ENCODE data around the gene PKD1L1.
"Not testable (repeated sequence)": the region's sequence is repeated elsewhere in the genome, so short reads cannot be mapped to it uniquely, and the experiment has no call there.

Gene PKD1L1

DNA sequence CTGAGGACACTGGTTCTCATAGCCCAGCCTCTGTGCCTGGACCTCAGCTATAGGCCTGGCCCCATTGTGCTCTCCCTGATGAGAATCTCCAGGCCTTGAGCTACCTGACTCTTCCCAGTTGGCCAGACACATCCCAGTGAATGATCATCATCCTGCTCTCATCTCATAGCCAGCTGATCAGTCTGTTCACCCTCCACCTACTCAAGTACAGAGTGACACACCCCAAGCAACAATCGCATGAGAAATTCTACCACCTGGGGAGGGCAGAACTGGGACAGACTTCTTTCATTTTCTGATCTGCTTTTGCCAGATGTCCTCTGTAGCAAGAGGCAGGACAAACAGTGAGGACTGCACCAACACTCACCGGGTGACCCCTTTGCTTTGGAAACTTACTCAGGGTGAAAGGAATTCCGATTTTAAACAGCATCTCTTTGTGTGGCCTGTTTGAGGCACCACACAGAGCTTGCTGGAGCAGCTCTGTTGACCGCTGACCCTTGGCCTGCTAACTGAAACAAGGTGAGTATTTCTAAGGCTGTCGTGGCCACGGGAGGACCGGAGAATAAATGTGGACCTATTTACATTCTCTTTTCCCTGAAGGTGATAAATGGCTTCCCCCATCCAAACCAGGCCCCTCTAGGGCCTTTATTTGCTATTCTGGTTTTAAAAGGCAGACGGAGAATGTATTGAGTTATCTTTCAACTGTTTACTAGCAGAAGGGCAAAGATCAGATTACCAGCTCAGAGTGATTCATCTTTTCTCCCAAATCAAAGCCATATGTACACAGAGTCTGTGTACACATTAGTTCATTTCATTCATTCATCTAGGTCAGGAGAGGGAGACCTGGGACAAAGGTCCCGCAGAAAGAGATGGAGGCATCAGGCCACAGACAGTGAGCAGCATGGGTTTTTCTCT, 184.9 kb downstream of the PKD1L1 start:
- intact Hi-C loops (cut with DNase I), result no loop called here
- DNase-seq, result peak in 1 of 42 donors; percentile 22

DNA sequence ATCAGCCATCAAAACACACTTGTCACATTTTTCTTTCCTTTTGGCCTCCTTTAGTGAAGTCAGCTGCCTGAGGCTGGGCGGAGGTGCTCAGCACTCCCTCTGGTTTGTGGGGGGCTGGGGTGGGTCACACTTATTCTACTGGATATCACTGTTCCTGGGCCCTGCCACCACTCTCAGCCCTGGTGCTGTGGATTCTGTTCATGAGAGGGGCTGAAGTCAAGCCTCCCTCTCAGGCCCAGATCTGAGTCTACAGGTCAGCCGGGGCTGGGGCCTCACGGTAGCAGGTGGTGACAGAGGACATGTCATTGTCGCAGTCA, 185.6 kb downstream of the PKD1L1 start:
- intact Hi-C loops (cut with DNase I), result no loop called here
- peak in 1 of 42 donors; percentile 32 for DNase-seq

DNA sequence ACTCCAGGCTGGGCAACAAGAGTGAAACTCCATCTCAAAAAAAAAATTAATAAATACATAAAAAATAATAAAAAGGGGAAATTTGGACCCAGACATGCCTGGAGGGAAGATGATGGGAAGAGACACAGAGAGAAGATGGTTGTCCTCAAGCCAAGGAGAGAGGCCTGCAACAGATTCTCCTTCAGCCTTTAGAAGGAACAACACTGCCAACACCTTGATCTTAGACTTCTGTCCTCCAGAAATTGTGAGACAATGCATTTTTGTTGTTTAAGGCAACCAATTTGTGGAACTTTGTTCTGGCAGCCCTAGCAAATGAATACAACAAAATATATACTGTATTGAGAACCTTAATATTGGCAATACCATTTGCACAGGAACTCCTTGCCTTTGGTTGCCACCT, 186.1 kb downstream of the PKD1L1 start:
- DNase-seq, result peak in 1 of 42 donors; percentile 2
- intact Hi-C loops (cut with DNase I), result no loop called here

DNA sequence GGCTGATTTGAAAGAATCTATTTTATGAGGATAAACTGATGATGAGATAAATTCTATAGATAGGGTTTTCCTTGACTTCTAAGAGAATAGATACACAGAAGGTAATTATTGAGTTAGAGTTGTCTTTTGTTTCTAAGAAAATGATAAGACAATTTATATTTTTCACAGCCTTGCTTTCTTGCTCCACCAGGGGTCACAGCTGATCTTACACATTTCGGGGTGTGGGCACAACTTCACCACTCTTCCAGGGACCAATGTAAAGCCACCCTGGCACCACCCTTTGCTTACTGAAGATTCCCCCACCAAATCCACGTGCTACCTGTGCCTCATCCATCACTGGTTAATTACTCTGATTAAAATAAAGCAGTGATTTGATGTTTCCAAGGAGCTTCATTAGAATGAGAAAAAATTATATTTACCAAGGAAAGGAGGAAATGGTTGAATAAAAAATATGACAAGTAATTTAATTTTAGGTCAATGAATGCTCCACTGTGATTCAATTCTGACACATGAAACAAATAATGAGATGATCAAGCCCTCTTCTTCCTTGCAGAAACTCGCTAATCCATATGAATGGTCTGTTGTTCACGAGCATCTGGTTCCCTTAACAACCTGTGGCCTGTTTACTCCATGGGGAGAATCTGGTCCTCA, 189.1 kb downstream of the PKD1L1 start:
- peak in 1 of 42 donors; percentile 30 for DNase-seq
- intact Hi-C loops (cut with DNase I), result no loop called here

DNA sequence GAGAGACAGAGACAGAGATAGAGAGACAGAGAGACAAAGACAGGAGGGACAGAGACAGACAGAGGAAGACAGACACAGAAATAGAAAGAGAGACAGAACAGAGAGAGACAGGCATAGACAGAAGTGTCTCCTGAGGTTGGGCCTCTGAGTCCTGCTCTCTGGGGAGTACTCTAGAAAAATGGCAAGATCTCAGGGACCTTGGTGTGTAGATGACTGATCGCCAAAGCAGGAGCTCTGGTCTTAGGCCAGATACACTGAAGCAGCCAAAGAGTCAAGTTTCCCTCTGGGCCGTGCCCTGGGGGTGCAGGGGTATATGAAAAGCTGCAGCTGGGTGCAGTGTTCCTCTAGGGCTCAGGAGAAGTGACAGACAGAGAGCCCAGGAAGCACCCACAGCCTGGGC, 189.7 kb downstream of the PKD1L1 start:
- DNase-seq, result peak in 1 of 42 donors; percentile 33
- intact Hi-C loops (cut with DNase I), result no loop called here

DNA sequence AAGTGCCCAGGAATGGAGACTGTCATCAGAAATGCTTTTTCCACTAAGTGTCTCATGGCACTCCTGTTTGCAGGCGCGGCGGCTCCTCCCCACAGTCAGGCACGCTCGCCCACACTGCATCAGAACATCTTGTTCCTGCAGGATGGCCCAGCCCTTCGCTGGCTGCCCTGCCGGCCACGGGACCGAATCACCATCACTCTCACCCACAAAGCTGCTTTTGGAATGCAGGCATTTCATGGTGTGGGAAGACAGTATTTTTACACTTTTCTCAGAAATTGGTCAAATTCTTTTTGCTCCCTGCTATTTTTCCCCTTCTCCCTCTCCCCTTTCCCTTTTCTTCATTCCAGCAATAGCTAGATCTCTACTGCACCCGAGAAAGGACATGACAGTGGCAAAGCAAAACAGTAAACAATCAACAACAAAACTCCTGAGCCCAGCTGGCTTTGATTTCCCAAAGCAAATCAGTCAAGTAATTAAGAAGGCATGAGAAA, 190.3 kb downstream of the PKD1L1 start:
- intact Hi-C loops (cut with DNase I), result no loop called here
- peak in 6 of 42 donors; percentile 9 to 38 (median 22) for DNase-seq

DNA sequence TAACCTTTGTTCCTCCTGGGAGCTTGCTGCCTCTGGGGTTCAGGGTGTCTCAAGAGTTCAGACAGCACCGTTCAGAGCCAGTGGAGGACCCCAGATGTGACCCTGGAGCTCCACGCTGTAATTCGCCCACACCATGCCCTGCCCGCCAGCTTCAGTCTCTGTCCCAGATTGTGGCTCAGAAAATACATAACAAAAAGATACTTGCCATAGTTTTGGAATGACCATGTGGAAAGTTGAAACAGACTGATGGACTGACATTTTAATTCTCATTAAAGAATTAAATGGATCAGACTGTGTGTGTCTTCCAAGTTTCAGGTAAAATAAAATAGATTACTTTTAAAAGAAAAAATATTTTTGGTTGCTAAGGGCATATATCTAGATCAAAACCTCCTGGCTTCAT, 191.6 kb downstream of the PKD1L1 start:
- peak in 1 of 42 donors; percentile 17 for DNase-seq
- intact Hi-C loops (cut with DNase I), result no loop called here

DNA sequence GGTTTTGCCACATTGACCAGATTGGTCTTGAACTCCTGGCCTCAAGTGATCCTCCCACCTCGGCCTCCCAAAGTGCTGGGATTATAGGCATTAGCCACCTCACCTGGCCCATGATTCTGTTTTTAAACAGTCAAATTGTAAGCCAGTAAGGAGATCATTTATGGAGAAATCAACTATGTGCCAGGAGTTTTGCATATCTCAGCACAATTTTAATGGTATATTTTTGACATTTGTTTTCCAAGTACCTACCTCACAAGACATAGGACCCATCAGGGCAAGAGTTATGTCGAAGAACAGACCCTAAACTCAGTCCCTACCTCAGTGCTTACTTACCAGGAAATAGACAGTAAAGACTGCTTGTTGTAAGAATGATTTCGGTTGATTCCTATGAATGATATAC, 193.0 kb downstream of the PKD1L1 start:
- no peak for DNase-seq
- intact Hi-C loops (cut with DNase I), result no loop called here

DNA sequence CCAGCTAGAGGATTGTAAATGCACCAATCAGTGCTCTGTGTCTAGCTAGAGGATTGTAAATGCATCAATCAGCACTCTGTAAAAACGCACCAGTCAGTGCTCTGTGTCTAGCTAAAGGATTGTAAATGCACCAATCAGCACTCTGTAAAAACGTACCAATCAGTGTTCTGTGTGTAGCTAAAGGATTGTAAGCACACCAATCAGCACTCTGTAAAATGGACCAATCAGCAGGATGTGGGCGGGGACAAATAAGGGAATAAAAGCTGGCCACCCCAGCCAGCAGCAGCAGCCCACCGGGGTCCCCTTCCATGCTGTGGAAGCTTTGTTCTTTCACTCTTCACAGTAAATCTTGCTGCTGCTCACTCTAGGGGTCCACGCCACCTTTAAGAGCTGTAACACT, 196.5 kb downstream of the PKD1L1 start:
- intact Hi-C loops (cut with DNase I); DNase-seq: not testable (repeated sequence)

DNA sequence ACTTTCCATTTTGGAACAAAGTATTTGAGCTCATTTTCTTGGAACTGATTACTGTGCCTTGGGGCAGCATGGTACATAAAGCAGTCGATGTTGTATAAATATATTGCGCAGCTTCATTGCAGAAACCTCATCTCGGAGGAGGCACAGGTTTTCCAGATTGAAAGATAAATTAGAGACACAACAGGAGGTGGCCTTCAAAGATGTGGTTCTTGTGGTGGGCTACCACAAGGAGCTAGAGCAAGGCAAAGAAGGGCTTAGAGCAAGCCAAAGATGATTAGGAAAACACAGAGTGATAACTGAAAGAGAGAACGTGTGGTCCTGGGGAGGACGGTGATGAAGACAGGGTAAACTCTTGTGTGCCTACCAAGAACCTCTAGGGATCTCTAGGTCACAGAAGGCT, 197.2 kb downstream of the PKD1L1 start:
- intact Hi-C loops (cut with DNase I), result no loop called here
- DNase-seq, result no peak

DNA sequence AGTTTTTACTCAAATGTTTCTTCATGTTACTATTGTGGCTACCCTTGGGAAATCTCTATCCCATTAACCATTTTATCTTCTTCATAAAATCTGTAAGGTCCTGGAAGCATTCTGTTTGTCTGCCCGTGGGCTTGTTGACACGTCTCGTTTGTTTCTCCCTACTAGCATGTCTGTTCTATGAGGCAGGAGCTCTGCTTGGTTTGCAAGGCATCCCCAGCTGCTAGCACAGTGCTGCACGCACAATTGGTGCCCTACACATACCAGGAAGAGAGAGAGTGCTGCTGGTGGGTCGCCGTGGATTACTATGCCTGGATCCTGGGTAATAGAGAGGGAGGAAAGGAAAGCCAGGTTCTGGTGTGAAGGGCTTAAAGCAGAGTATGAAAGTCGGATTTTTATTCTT, 200.2 kb downstream of the PKD1L1 start:
- intact Hi-C loops (cut with DNase I), result no loop called here
- peak in 1 of 42 donors; percentile 29 for DNase-seq

DNA sequence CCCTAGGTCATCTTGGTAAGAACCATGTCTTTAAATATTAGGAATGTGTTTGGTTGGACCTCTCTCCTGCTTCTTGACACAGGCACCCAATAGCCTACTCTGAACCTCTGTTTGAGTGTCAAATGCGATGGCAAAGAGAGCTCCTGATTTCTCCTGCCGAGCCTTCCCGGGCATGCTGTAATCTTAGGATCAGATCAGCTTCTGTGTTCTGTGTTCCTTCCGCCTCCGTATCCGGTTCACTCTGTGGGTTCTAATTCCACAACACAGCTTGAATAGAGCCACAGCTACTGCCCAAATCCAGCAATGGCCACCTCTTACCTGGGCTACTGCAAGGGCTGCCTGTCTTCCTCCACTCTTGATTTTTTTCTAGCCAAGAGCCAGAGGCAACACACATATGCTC, 201.1 kb downstream of the PKD1L1 start:
- intact Hi-C loops (cut with DNase I), result no loop called here
- peak in 1 of 42 donors; percentile 9 for DNase-seq

DNA sequence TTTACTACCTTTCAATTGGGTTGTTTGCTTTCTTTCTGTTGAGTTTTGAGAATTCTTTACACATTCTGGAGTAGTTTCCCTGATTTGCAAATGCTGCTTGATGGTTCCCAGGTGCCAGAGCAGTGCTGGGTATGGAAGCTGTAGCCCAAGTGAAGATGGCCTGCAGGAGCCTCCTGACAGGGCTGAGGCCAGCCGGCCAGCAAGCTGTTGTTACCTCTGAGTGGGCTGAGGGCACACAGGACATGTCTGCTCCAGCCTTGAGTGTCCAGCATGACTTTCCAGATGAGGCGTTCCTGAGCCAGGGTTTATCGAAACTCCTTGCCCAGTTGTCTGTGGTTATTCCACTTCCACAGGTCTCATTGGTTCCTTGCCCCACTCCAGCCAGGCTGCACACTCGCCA, 201.8 kb downstream of the PKD1L1 start:
- intact Hi-C loops (cut with DNase I), result no loop called here
- DNase-seq, result peak in 1 of 42 donors; percentile 32

DNA sequence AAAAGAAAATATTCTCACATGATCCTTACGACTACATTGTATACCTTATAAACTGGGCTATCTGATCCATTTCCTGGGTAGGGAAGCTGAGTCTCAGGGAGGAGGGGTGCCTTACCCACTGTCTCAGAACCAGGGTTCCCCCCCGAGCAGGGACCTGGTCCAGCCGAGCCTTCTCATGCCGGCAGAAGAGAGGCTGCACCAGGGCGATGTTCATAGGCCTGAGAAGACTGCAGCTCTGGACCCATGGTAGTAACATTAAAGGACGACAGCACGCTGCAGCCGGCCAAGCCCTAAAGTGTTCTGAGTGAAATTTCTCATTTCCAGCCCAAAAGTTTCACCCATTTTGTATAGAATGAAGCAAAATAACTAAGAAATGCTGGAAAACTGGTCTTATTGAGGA, 203.4 kb downstream of the PKD1L1 start:
- intact Hi-C loops (cut with DNase I), result no loop called here
- peak in 1 of 42 donors; percentile 32 for DNase-seq

DNA sequence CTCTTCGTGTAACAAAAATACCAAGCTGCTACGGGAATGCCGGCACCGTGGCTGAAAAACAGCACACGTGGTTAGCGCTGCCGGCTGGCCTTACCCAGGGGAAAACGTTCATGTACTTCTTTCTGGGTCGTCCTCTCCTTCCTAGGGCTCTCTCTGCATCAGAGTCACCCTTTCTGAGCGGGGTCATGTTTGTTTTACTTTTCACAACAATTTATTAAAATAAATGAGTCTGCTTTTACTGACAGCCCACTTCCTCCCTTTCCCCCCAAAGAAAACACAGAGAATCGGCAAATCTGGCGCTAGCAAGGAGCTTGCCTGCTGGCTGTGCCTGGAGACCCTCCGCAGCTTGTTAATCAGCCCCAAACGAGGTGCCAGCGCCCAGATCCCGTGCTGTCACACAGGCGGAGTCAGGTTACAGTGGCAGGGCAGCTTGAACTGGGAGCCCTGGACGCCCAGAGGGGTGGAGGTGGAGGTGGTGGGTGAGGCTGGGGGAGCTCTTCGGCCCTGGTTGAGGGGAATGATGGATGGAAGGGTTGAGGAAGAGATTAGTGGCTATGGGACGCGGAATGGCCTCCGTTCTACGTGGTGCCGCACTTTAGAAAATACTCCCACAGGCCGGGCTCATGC, 204.2 kb downstream of the PKD1L1 start:
- peak in 1 of 42 donors; percentile 34 for DNase-seq

DNA sequence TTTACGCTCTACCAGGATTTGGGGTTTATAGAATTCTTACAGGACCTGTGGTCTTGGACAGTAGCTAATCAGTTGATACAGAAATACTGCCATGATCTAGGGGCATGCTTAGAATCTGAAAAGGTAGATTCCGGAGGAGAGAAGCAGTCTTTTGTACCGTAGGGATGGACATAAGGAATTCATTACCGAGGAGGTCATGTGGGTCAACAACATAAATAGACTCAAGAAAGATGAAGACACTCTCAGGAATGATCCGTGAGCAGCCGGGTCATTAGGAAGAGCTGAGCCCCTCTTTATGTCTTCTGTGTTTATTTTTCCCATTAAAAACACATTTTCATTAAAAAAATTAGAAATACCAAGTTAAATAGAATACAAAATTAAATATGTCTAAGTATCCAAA, 206.3 kb downstream of the PKD1L1 start:
- intact Hi-C loops (cut with DNase I), result no loop called here

More for the DNA sequence above, 204.2 kb downstream of the PKD1L1 start:
- intact Hi-C loops (cut with DNase I), result no loop called here

DNA sequence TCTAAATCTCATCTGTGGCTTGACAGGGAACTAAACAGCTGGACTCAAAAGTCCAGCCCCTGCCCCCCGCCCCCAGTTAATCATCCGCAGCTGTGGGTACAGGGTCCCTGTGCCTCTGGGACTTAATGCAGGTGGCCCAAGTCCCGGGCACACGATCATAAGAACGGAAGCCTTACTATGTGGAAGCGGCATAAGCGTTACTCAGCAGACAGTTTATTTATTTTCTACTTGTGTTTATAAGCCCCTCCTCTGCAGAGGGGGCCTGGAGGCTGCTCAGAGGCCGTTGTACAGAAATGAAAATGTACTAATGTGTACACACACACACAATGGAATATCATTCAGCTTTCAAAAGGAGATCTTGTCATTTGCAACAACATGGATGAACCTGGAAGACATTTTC, 208.4 kb downstream of the PKD1L1 start:
- DNase-seq, result peak in 1 of 42 donors; percentile 8
- intact Hi-C loops (cut with DNase I), result no loop called here

More for the DNA sequence above, 206.3 kb downstream of the PKD1L1 start:
- peak in 1 of 42 donors; percentile 8 for DNase-seq

DNA sequence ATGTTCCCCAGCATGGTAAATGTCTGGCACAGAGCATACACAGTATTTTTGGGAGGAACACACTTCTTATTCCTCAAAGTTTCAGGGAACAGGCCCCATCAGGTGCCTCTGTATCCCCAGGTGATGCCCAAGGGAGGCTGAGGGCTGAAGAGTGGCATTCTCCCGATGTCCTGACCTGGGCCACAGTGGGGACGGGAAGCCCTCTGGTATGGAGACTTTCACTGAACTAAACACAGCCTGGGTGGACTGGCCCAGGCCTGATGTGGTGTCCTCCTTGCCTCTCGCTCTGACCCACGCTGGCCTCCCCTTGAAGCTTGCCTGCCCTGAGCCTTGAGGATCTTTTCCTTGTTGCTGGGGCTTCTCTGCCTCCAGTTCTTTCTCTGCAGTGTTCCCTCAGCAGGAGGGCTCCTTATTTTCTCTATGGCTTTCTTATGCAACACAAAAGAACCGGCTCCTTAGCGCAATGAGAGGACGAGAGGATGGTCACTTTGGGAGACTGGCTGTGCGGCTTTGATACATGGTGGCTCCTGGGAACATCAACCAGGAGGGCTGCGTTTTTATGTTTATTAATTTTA, 208.9 kb downstream of the PKD1L1 start:
- intact Hi-C loops (cut with DNase I), result no loop called here
- peak in 1 of 42 donors; percentile 30 for DNase-seq

DNA sequence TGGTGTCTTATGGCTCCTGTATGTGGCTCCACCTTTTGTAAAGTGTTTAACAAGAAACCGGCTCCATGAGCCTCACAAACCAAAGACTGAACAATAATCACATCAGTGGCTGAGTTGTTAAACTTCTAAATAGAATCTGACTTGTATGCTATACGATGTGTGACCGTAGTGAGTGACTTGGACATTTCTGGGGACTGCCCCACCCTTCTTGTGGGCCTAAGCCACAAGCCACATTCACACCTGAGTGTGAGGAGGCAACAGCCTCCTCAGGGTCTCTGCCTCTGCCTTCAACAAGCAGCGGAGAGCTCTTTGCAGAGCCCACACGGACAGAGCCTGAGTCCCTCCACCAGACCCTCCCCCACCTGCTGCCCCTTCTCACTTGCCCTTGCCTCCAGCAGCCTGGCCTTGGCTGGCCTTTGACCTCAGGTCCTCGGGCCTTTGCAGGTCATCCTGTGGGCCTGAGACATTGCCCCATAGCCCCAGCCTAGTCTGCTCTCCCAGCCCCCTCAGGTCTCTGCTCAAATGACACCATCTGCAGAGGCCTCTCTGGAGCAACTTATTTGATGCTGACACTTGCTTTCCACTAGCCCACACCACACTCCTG, 209.6 kb downstream of the PKD1L1 start:
- intact Hi-C loops (cut with DNase I), result no loop called here
- peak in 1 of 42 donors; percentile 21 for DNase-seq

All from head of caudate nucleus (tissue), 42 donors.